ENCODE measurements around the gene MUC2.

Gene MUC2

DNA sequence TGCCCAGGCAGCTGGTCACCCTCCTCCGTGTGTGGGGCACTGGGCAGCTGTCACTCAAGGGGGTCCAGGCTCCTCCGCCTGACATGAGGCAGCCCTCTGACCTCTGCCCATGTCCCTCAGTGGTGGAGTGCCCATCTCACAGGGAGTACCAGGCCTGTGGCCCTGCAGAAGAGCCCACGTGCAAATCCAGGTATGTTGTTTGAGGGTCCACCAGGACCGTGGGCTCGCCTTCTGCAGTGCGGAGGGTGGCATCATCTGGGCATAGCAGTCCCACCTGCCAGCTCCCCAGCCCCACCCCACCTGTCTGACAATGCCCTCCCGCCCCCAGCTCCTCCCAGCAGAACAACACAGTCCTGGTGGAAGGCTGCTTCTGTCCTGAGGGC lies 30.5 kb downstream of the MUC2 start:
- H3K27ac ChIP-seq: no peak overlapping the region
- TF ChIP-seq, protein P1, sequence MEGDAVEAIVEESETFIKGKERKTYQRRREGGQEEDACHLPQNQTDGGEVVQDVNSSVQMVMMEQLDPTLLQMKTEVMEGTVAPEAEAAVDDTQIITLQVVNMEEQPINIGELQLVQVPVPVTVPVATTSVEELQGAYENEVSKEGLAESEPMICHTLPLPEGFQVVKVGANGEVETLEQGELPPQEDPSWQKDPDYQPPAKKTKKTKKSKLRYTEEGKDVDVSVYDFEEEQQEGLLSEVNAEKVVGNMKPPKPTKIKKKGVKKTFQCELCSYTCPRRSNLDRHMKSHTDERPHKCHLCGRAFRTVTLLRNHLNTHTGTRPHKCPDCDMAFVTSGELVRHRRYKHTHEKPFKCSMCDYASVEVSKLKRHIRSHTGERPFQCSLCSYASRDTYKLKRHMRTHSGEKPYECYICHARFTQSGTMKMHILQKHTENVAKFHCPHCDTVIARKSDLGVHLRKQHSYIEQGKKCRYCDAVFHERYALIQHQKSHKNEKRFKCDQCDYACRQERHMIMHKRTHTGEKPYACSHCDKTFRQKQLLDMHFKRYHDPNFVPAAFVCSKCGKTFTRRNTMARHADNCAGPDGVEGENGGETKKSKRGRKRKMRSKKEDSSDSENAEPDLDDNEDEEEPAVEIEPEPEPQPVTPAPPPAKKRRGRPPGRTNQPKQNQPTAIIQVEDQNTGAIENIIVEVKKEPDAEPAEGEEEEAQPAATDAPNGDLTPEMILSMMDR (conservative IDR thresholded peaks at IDR 0.05): no peak
- no peak for TF ChIP-seq ZFX (IDR thresholded peaks at IDR 0.05)

DNA sequence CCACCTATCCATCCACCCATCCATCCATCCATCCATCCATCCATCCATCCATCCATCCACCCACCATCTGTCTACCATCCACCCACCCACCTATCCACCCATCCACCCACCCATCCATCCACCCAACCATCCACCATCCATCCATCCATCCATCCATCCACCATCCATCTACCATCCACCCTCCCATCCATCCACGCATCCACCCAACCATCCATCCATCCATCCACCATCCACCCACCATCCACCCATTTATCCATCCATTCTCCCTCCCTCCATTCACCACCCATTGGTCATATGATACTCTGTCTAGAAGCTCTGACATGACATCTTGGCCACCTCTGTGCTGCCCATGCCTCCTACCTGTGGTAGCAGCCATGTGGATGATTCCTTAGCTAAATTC lies 31.7 kb downstream of the MUC2 start:
- TF ChIP-seq ZFX (IDR thresholded peaks at IDR 0.05): no peak
- TF ChIP-seq, protein P1 (conservative IDR thresholded peaks at IDR 0.05): no peak
- H3K27ac ChIP-seq: no peak overlapping the region

DNA sequence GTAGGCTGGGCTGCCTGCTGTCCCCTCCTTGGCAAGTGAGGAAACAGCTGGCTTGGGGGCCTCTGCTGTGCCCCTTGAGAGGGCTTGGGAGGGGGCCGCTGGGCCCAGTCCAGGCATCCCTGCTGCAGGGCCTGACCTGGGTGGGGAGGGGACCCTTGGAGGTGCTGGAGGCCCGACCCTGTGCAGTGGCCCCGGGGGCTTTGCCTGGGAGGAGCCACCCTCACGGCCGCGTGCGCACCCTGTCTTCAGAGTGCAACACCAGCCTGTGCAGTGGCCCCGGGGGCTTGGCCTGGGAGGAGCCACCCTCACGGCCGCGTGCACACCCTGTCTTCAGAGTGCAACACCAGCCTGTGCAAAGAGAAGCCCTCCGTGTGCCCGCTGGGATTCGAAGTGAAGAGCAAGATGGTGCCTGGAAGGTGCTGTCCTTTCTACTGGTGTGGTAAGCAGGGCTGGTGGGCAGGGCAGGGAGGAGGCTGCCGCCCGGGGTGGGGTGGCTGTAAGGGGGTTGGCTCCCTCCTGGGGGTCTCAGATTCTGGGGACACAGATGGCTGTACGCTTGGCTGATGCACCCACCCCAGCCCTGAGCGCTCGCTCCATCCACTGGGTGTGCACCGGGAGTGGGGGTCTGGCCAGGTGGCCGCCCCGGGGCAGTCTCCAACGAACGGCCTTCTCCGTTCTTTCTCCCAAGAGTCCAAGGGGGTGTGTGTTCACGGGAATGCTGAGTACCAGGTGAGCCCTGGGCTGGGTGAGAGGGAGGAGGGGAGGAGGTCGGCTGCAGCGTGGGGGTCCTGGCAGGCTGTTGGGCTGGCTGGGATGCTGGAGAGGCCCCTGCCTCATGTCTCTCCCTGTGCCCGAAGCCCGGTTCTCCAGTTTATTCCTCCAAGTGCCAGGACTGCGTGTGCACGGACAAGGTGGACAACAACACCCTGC lies 32.9 kb downstream of the MUC2 start:
- TF ChIP-seq, protein P1 (conservative IDR thresholded peaks at IDR 0.05): no peak
- TF ChIP-seq ZFX (IDR thresholded peaks at IDR 0.05): no peak
- no peak overlapping the region for H3K27ac ChIP-seq

DNA sequence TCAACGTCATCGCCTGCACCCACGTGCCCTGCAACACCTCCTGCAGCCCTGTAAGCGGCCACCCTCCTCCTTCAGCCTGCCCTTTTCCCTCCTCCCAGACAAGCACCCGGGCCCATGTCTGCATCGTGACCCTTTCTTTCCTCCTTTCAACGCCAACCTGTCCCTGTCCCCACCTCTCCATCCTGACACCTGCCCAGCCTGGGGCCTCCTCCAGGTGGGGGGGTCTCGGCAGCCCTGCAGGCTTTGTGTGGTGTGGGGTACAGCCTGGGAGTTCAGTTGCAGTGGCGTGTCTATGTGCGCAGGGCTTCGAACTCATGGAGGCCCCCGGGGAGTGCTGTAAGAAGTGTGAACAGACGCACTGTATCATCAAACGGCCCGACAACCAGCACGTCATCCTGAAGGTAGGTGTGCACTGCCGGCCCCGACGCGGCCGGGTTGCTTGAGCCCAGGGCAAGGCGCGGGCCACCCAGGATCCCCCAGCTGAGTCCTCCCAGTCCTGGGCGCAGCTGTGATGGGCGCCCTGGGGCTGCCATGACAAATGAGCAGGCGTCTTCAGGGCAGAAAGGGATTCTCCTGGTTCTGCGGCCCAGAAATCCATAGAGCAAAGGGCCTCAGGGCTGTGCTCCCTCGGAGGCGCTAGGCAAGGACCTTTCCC lies 33.7 kb downstream of the MUC2 start:
- TF ChIP-seq, protein P1 (conservative IDR thresholded peaks at IDR 0.05): no peak
- no peak for TF ChIP-seq ZFX (IDR thresholded peaks at IDR 0.05)

DNA sequence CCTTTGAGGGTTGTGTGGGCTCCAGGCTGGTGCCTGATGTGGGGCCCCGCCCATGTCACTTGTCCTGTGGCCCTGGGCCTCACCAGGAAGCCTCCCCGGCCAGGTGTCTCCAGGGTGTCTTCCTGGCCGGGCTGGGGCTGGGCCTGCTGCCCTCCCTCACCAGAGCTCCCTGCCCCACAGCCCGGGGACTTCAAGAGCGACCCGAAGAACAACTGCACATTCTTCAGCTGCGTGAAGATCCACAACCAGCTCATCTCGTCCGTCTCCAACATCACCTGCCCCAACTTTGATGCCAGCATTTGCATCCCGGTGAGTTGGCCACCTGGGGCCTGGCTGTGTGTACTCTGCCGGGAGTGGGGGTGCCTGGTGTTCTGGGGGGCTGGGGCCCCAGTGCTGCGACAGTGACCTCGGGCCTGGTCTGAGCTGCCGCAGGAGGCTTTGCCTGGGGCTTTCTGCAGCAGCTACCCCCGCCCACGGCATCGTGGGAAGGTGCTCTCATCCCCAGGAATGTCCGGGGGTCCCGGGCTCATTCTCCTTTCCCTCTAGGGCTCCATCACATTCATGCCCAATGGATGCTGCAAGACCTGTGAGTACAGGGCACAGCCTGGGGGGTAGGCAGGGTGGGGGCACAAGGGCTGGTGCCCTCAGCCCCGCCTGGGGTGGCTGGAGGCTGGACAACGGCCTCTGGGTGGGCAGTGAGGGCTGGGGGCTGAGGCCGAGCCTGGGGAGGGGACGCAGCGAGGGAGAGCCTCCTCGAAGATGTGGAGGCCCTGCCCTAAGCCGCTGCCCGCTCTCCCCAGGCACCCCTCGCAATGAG lies 34.6 kb downstream of the MUC2 start:
- no peak overlapping the region for H3K27ac ChIP-seq
- TF ChIP-seq, protein P1 (conservative IDR thresholded peaks at IDR 0.05): no peak
- TF ChIP-seq ZFX (IDR thresholded peaks at IDR 0.05): no peak

More for the DNA sequence above, 33.7 kb downstream of the MUC2 start:
- no peak overlapping the region for H3K27ac ChIP-seq

DNA sequence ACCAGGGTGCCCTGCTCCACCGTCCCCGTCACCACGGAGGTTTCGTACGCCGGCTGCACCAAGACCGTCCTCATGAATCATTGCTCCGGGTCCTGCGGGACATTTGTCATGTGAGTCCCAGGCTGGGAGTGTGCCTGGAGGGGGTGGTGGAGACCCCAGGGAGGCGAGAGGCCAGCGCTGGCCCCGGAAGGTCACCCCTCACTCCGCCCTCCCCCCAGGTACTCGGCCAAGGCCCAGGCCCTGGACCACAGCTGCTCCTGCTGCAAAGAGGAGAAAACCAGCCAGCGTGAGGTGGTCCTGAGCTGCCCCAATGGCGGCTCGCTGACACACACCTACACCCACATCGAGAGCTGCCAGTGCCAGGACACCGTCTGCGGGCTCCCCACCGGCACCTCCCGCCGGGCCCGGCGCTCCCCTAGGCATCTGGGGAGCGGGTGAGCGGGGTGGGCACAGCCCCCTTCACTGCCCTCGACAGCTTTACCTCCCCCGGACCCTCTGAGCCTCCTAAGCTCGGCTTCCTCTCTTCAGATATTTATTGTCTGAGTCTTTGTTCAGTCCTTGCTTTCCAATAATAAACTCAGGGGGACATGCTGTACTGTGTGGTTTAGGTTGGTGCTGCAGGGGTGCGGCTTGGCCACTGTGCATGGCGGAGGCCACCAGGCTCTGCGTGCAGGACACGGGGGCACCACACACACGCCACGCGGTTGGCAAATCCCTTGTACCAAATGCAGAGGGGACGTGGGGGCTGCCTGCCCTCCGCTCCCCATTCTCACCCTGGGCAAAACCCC lies 35.4 kb downstream of the MUC2 start:
- TF ChIP-seq, protein P1 (conservative IDR thresholded peaks at IDR 0.05): no peak
- no peak for TF ChIP-seq ZFX (IDR thresholded peaks at IDR 0.05)

More for the DNA sequence above, 35.4 kb downstream of the MUC2 start:
- no peak overlapping the region for H3K27ac ChIP-seq

Measured in C4-2B (cell line).